ENCODE measurements around the gene HLA-DPA1. TPM values are rescaled to one million over a fixed set of nuclear protein-coding genes. Genes with fewer than 3 reads are reported as not detected.

The HLA-DPA1 gene
- total and polyA plus RNA-seq, 4 donors: 12.0 to 49.3 (median 29.2) TPM

DNA sequence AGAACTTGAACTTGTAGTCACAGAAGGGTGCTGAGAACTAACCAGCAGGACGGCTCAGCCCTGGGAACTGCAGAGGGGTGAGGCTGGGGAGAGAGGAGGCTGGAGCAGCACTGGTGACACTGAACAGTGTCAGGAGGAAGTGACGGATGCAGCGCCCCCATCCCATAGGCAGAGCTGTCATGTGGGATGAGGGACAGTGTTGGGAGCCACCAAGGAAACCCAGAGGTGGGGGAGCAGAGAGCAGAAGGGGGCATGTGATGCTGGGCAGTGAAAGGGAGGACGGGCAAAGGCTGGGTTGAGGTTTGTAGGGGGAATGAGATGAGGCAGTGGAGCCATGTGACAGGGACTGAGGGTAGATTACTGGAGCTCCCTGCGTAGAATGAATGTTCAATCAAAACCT lies 4.5 kb upstream of the HLA-DPA1 start:
- H3K27me3 ChIP-seq (ENCODE audit: control insufficient read depth in 4 of 4, insufficient read depth in 4 of 4, low read length in 3 of 4): no peaks in the 10 kb centered on the region
- H3K27ac ChIP-seq (ENCODE audit: low read depth in 1 of 2, low read length in 2 of 2): no peak overlapping the region
- no peak overlapping the region for H3K9ac ChIP-seq (ENCODE audit: low read depth in 1 of 2, low read length in 2 of 2)
- WGBS: 43% methylated on average over 5 of the region's 5 CpGs
- H3K9me3 ChIP-seq (ENCODE audit: control insufficient read depth in 4 of 4, low read length in 3 of 4): no peaks in the 10 kb centered on the region
- H3K4me3 ChIP-seq (ENCODE audit: low read depth in 1 of 3, low read length in 3 of 3): peak overlapping the region in 1 of 3 donors; percentile 12
- peaks cover 0 to 13% (median 5%) of the 10 kb centered on the region in 4 donors for H3K4me1 ChIP-seq (ENCODE audit: control insufficient read depth in 4 of 4, insufficient read depth in 4 of 4, low read length in 3 of 4)
- TF ChIP-seq, protein P1, sequence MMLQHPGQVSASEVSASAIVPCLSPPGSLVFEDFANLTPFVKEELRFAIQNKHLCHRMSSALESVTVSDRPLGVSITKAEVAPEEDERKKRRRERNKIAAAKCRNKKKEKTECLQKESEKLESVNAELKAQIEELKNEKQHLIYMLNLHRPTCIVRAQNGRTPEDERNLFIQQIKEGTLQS (IDR thresholded peaks at IDR 0.05): no peak
- TF ChIP-seq YY1 (IDR thresholded peaks at IDR 0.05): no peak
- no peak for TF ChIP-seq HNF4A (conservative IDR thresholded peaks at IDR 0.05)
- TF ChIP-seq, protein P2, sequence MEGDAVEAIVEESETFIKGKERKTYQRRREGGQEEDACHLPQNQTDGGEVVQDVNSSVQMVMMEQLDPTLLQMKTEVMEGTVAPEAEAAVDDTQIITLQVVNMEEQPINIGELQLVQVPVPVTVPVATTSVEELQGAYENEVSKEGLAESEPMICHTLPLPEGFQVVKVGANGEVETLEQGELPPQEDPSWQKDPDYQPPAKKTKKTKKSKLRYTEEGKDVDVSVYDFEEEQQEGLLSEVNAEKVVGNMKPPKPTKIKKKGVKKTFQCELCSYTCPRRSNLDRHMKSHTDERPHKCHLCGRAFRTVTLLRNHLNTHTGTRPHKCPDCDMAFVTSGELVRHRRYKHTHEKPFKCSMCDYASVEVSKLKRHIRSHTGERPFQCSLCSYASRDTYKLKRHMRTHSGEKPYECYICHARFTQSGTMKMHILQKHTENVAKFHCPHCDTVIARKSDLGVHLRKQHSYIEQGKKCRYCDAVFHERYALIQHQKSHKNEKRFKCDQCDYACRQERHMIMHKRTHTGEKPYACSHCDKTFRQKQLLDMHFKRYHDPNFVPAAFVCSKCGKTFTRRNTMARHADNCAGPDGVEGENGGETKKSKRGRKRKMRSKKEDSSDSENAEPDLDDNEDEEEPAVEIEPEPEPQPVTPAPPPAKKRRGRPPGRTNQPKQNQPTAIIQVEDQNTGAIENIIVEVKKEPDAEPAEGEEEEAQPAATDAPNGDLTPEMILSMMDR (IDR thresholded peaks at IDR 0.05; ENCODE audit: low read depth, low read length, missing input control): no peak
- no peak for TF ChIP-seq SP1 (IDR thresholded peaks at IDR 0.05)
- TF ChIP-seq, protein P3, sequence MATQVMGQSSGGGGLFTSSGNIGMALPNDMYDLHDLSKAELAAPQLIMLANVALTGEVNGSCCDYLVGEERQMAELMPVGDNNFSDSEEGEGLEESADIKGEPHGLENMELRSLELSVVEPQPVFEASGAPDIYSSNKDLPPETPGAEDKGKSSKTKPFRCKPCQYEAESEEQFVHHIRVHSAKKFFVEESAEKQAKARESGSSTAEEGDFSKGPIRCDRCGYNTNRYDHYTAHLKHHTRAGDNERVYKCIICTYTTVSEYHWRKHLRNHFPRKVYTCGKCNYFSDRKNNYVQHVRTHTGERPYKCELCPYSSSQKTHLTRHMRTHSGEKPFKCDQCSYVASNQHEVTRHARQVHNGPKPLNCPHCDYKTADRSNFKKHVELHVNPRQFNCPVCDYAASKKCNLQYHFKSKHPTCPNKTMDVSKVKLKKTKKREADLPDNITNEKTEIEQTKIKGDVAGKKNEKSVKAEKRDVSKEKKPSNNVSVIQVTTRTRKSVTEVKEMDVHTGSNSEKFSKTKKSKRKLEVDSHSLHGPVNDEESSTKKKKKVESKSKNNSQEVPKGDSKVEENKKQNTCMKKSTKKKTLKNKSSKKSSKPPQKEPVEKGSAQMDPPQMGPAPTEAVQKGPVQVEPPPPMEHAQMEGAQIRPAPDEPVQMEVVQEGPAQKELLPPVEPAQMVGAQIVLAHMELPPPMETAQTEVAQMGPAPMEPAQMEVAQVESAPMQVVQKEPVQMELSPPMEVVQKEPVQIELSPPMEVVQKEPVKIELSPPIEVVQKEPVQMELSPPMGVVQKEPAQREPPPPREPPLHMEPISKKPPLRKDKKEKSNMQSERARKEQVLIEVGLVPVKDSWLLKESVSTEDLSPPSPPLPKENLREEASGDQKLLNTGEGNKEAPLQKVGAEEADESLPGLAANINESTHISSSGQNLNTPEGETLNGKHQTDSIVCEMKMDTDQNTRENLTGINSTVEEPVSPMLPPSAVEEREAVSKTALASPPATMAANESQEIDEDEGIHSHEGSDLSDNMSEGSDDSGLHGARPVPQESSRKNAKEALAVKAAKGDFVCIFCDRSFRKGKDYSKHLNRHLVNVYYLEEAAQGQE (IDR thresholded peaks at IDR 0.05): no peak
- TF ChIP-seq FOXA2 (IDR thresholded peaks at IDR 0.05): no peak
- TF ChIP-seq EGR1 (IDR thresholded peaks at IDR 0.05; ENCODE audit: low read depth in 2 of 2): no peak
- TF ChIP-seq, protein P4, sequence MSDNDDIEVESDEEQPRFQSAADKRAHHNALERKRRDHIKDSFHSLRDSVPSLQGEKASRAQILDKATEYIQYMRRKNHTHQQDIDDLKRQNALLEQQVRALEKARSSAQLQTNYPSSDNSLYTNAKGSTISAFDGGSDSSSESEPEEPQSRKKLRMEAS (IDR thresholded peaks at IDR 0.05): no peak
- no peak for TF ChIP-seq RAD21 (IDR thresholded peaks at IDR 0.05)
- no peak for TF ChIP-seq HNF4G (IDR thresholded peaks at IDR 0.05)
- no peak for TF ChIP-seq GABPA (IDR thresholded peaks at IDR 0.05 in 1 of 2, conservative IDR thresholded peaks at IDR 0.05 in 1 of 2)
- TF ChIP-seq RXRA (IDR thresholded peaks at IDR 0.05): no peak
- TF ChIP-seq JUND (IDR thresholded peaks at IDR 0.05): no peak
- TF ChIP-seq TAF1 (conservative IDR thresholded peaks at IDR 0.05): no peak
- TF ChIP-seq, protein P5, sequence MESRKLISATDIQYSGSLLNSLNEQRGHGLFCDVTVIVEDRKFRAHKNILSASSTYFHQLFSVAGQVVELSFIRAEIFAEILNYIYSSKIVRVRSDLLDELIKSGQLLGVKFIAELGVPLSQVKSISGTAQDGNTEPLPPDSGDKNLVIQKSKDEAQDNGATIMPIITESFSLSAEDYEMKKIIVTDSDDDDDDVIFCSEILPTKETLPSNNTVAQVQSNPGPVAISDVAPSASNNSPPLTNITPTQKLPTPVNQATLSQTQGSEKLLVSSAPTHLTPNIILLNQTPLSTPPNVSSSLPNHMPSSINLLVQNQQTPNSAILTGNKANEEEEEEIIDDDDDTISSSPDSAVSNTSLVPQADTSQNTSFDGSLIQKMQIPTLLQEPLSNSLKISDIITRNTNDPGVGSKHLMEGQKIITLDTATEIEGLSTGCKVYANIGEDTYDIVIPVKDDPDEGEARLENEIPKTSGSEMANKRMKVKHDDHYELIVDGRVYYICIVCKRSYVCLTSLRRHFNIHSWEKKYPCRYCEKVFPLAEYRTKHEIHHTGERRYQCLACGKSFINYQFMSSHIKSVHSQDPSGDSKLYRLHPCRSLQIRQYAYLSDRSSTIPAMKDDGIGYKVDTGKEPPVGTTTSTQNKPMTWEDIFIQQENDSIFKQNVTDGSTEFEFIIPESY (IDR thresholded peaks at IDR 0.05): no peak
- no peak for TF ChIP-seq FOXA1 (IDR thresholded peaks at IDR 0.05)
- no peak for TF ChIP-seq NR2F2 (IDR thresholded peaks at IDR 0.05)
- no peak for DNase-seq (ENCODE audit: low spot score)
- no peaks in the 10 kb centered on the region for H3K36me3 ChIP-seq (ENCODE audit: control insufficient read depth in 4 of 4, insufficient read depth in 3 of 4, low read depth in 1 of 4, low read length in 3 of 4)
